Measurements from ENCODE around the gene GRM7. TPM values are rescaled to one million over a fixed set of nuclear protein-coding genes. Genes with fewer than 3 reads are reported as not detected.

GRM7 gene
- total RNA-seq, 1 experiment from 2014 or later = not detected

GRCh38 chr3:7456386-7456785 is 595.5 kb downstream of the GRM7 start:
- no peaks in the 10 kb centered on the region for H3K79me2 ChIP-seq (ENCODE audit: insufficient read depth, low read length)
- CTCF ChIA-PET = no interaction called here
- H4K20me1 ChIP-seq (ENCODE audit: insufficient read depth) = no peaks in the 10 kb centered on the region

More at GRCh38 chr3:7456386-7456785, 595.5 kb downstream of the GRM7 start:
- Histone ChIP-seq H3K9me2 (ENCODE audit: insufficient read depth) (no peaks in the 10 kb centered on the region), H3K4me1 (ENCODE audit: control insufficient read depth in 1 of 2, insufficient read depth in 2 of 2, low read length in 2 of 2) (no peaks in the 10 kb centered on the region), H3K36me3 (ENCODE audit: control insufficient read depth in 1 of 2, insufficient read depth in 2 of 2, low read length in 2 of 2) (no peaks in the 10 kb centered on the region), H3K27me3 (ENCODE audit: insufficient read depth, low read length) (no peaks in the 10 kb centered on the region), H3K4me2 (ENCODE audit: low read length) (no peak overlapping the region), H3K9ac (ENCODE audit: low read length) (no peak overlapping the region), H2AFZ (ENCODE audit: low read depth, low read length, poor library complexity, severe bottlenecking) (no peak overlapping the region), H3K9me3 (ENCODE audit: control insufficient read depth in 1 of 2, insufficient read depth in 1 of 2, low read depth in 1 of 2, low read length in 2 of 2) (no peaks in the 10 kb centered on the region), H3K27ac (ENCODE audit: low read depth, low read length) (no peak overlapping the region), H3K4me3 (replicated peaks in 1 of 2; ENCODE audit: low read depth in 1 of 2, low read length in 2 of 2) (no peak overlapping the region)
- RAD21 ChIA-PET (ENCODE audit: low non-redundant PET in 1 of 2, low total read pairs in 2 of 2, uncharacterized antibody in 2 of 2, unreplicated experiment in 2 of 2) = no interaction called here
- POLR2A ChIA-PET = no interaction called here
- ATAC-seq (no peak), DNase-seq (ENCODE audit: low read depth, low spot score) (no peak)
- BruUV-seq (replicated peaks) = no TSS peak
- intact Hi-C loops (cut with micrococcal nuclease) = no loop called here
- TF ChIP-seq ZFX (IDR thresholded peaks at IDR 0.05) (no peak), SP1 (IDR thresholded peaks at IDR 0.05; ENCODE audit: low read depth) (no peak), ELF1 (IDR thresholded peaks at IDR 0.05; ENCODE audit: borderline replicate concordance, low read depth) (no peak), POLR2A (IDR thresholded peaks at IDR 0.05; ENCODE audit: borderline replicate concordance, extremely low read depth, insufficient read depth, insufficient read length) (no peak), CTCF (IDR thresholded peaks at IDR 0.05 in 2 of 3, conservative IDR thresholded peaks at IDR 0.05 in 1 of 3; ENCODE audit: borderline replicate concordance in 1 of 3, insufficient read depth in 1 of 3, low read depth in 2 of 3, low read length in 2 of 3) (no peak), POLR2AphosphoS5 (IDR thresholded peaks at IDR 0.05; ENCODE audit: low read depth, low read length) (no peak), ATF3 (IDR thresholded peaks at IDR 0.05) (no peak), TCF7L2 (IDR thresholded peaks at IDR 0.05; ENCODE audit: borderline replicate concordance, extremely low read depth, insufficient read depth, insufficient read length) (no peak), EZH2 (IDR thresholded peaks at IDR 0.05) (no peak)
